HFFc6 (cell line): ENCODE results near the gene TRIM45. TPM values are rescaled to one million over a fixed set of nuclear protein-coding genes. Genes with fewer than 3 reads are reported as not detected.

Source experiments
- DNase-seq: peaks from one replicate; pipeline ENCODE4 v3.0.0-alpha.2; 2018
- H3K27ac Mint-ChIP-seq: 2 replicates; pipeline ENCODE4 v1.8.0; 2020; ENCODE audit warnings: mild to moderate bottlenecking, mixed read lengths
- H3K27me3 Mint-ChIP-seq: 2 replicates; pipeline ENCODE4 v1.8.0; 2021; ENCODE audit warnings: mild to moderate bottlenecking, moderate library complexity, mixed read lengths; ENCODE audit not compliant: insufficient read depth
- H3K36me3 Mint-ChIP-seq: 2 replicates; pipeline ENCODE4 v1.8.0; 2021; ENCODE audit warnings: low read depth, mixed read lengths
- H3K4me1 Mint-ChIP-seq: 2 replicates; pipeline ENCODE4 v1.8.0; 2020; ENCODE audit warnings: low read depth, mixed read lengths
- H3K4me3 Mint-ChIP-seq: 2 replicates; pipeline ENCODE4 v1.8.0; 2020; ENCODE audit warnings: mild to moderate bottlenecking, moderate library complexity, mixed read lengths
- H3K9me3 Mint-ChIP-seq: 2 replicates; pipeline ENCODE4 v1.8.0; 2020; ENCODE audit warnings: mild to moderate bottlenecking, mixed read lengths
- total RNA-seq, 6 experiments: library from RNA; stranded (reverse); fragmentation: NEBNext Ultra II Directional; extraction: Animal tissue kit (Norgen Biotek cat#: 25700); gene quantifications; 2 replicates in 1 of 6; 3 replicates in 5 of 6; pipeline ENCODE4 v1.2.3, GENCODE V29; 2021
- TF ChIP-seq, protein P1 (sequence below): fragments of 200-600 bp; sonication (generic); IDR thresholded peaks from 2 replicates; pipeline ENCODE4 v1.5.0; 2021; ENCODE audit warnings: antibody characterized with exemption, mild to moderate bottlenecking

Gene TRIM45
- total RNA-seq, 6 experiments from 2014 or later = 2.1 to 4.4 (median 3.6) TPM

DNA sequence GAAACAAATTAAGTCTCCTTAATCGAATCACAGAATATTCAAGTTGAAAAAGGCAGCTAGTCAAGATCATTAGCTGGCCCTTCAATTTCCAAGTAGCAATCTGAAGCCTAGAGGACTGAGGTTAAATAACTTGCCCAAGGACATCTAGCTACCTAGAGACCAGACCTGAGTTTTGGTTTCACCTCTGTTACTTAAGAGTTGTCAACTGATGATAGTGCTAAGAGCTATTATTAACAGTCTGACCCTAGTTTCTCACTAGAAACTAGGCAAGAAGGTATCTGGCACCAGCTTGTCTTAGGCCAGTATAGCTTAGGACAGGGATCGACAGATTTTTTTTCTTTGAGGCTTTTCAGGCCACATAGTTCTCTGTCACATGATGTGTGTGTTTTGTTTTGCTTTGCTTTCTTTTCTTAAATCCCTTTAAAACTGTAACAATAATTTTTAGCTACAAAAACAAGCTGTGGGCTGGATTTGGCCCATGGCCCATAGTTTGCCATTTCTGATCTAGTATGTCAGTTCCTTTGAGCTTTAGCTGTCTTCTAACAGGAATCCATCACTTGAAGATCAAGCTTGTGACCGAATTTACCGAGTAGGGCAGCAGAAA, 23.2 kb downstream of the TRIM45 start:
- TF ChIP-seq, protein P1, sequence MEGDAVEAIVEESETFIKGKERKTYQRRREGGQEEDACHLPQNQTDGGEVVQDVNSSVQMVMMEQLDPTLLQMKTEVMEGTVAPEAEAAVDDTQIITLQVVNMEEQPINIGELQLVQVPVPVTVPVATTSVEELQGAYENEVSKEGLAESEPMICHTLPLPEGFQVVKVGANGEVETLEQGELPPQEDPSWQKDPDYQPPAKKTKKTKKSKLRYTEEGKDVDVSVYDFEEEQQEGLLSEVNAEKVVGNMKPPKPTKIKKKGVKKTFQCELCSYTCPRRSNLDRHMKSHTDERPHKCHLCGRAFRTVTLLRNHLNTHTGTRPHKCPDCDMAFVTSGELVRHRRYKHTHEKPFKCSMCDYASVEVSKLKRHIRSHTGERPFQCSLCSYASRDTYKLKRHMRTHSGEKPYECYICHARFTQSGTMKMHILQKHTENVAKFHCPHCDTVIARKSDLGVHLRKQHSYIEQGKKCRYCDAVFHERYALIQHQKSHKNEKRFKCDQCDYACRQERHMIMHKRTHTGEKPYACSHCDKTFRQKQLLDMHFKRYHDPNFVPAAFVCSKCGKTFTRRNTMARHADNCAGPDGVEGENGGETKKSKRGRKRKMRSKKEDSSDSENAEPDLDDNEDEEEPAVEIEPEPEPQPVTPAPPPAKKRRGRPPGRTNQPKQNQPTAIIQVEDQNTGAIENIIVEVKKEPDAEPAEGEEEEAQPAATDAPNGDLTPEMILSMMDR = no peak
- Mint-ChIP-seq H3K27ac (peak overlapping the region; percentile 90), H3K4me3 (no peak overlapping the region), H3K4me1 (peaks cover 55% of the 10 kb centered on the region), H3K9me3 (no peaks in the 10 kb centered on the region), H3K27me3 (no peaks in the 10 kb centered on the region; the same call in none of the 2 replicates), H3K36me3 (peaks cover 33% of the 10 kb centered on the region)
- peak; percentile 14 for DNase-seq

DNA sequence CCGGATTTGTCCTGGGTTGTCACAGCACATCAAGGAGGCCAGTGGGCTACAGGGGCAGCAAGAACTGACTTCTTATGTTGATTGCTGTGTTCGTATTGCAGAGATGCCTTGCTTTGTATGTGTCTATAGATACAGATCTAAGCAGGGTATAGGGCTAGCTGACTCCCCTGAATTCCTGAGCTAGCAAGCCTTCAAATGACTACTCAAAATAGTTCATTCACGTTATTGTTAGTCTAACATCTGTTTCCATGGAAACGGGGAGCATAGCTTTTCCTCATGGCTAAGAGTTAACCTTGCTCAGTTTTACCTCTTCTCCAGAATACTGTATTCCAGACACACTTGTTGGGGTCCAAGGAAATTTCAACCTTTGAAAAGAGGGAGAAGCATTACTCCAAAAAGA, 24.1 kb downstream of the TRIM45 start:
- H3K27me3 Mint-ChIP-seq = no peaks in the 10 kb centered on the region; the same call in none of the 2 replicates
- H3K4me3 Mint-ChIP-seq = peak overlapping the region; percentile 27; the same call in 1 of the 2 replicates
- H3K36me3 Mint-ChIP-seq = peaks cover 26% of the 10 kb centered on the region
- H3K4me1 Mint-ChIP-seq = peaks cover 64% of the 10 kb centered on the region
- peak overlapping the region; percentile 90 for H3K27ac Mint-ChIP-seq
- peak; percentile 90 for DNase-seq
- TF ChIP-seq, protein P1 = no peak
- H3K9me3 Mint-ChIP-seq = no peaks in the 10 kb centered on the region

DNA sequence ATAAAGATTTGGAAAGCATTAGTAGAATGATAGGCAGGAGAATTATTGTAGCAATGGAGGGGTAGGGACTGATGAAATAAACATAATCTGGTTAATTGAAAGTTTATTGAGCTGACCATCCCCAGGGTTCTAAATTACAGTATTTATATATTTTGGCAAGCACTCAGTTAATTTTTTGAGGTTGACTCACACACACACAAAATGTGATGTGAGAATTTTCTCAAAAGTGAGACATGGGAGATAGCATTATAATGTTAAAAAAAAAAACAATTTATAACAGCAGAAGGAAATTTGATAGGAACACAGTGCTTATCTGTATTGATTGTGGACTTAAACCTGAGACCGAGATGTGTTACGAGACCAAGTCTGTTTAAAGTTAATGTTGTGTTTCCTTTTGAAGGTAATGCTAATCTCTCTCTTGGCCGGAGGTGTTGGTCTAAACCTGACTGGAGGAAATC, 24.6 kb downstream of the TRIM45 start:
- Mint-ChIP-seq H3K4me3 (peak overlapping the region; percentile 27), H3K36me3 (peaks cover 26% of the 10 kb centered on the region), H3K27me3 (no peaks in the 10 kb centered on the region; the same call in none of the 2 replicates), H3K4me1 (peaks cover 69% of the 10 kb centered on the region), H3K27ac (peak overlapping the region; percentile 90), H3K9me3 (no peaks in the 10 kb centered on the region)
- TF ChIP-seq, protein P1 = no peak
- peak; percentile 37 for DNase-seq

DNA sequence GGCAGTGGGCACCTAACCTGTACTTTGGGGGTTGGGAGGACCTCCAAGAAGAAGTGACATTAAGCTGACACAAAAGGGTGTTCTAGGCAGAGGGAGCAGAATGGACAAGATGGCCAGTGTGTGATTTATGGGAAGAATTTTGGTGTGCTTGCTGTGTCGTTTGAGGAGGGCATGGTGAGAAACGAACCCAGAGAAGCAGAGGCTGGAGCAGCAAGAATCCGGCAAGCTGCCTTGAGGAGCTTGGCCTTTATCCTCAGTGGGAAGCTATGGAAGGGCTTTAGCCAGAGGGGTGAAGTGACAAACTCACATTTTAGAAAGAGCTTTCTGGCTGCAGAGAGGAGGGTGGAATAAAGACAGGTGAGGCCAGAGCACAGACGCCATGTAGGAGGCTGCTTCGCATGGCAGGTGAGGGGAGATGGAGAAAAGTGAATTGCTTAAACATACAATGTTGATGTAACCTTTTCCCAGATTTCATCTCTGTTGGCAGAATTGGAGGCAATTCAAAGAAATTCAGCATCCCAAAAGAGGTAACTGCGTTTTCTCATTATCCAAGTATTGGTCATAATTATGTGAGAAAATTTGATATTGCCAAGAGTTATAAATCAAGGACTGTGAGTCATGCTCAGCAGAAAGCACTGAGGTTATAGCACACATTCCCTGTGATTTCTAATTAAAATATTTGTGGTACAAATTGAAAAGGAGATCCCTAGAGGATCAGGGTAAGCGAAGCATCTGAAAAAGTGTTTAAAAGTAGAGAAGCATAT, 26.5 kb downstream of the TRIM45 start:
- Mint-ChIP-seq H3K4me3 (peak overlapping the region; percentile 81; the same call in 1 of the 2 replicates), H3K27me3 (peaks cover 2% of the 10 kb centered on the region), H3K9me3 (no peaks in the 10 kb centered on the region), H3K36me3 (peaks cover 32% of the 10 kb centered on the region), H3K4me1 (peaks cover 73% of the 10 kb centered on the region), H3K27ac (peak overlapping the region; percentile 99)
- peak; percentile 73 for DNase-seq
- TF ChIP-seq, protein P1 = no peak

DNA sequence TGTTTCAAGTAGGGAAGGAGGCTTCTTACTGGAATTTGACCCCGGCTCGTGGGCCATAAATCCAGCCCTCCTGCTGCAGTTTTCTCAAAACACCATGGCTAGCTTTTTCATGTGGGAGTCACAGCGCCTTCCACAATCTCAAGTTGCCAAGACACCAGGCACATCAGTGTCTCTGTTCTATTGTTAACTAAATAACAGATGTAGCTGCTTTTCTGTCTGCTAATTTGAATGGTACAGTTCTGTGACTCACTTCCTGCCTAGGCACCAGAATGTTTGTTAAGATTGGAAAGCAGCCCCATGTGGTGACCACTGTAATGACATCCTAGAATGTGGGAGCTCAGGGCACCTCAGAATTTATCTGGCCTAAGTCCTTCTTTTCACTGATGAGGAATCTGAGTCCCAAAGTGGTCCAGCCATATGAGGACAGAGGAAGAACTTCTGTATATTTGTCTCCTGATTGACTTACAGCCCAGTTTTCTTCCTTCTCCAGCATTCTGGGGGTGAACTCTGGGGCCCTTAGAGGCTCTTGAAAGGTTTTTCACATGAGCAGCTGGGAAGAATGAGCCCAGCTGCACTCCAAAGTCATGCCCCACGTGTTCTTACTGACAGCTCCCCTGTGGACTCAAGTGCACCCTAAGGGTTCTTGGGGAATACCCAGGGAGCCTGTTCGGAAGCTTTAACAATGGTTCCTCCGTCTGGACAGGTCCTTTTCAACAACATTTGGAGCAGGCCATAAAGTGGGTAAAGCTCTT, 27.5 kb downstream of the TRIM45 start:
- Mint-ChIP-seq H3K27me3 (peaks cover 2% of the 10 kb centered on the region), H3K36me3 (peaks cover 29% of the 10 kb centered on the region), H3K4me1 (peaks cover 73% of the 10 kb centered on the region), H3K27ac (peak overlapping the region; percentile 99), H3K4me3 (peak overlapping the region; percentile 81), H3K9me3 (no peaks in the 10 kb centered on the region)
- peak; percentile 94 for DNase-seq
- TF ChIP-seq, protein P1 = peak; percentile 79
